GM21723 (cell line): Measurements from ENCODE around the gene PAX4.
"Not testable (repeated sequence)": the region's sequence is repeated elsewhere in the genome, so short reads cannot be mapped to it uniquely, and the experiment has no call there.

Experiments used
- ATAC-seq: cut with Tn5 transposase; IDR thresholded peaks from one replicate; pipeline ENCODE4 v1.9.1; 2021; ENCODE audit warnings: mild to moderate bottlenecking, moderate library complexity; ENCODE audit not compliant: unreplicated experiment

The PAX4 gene

DNA sequence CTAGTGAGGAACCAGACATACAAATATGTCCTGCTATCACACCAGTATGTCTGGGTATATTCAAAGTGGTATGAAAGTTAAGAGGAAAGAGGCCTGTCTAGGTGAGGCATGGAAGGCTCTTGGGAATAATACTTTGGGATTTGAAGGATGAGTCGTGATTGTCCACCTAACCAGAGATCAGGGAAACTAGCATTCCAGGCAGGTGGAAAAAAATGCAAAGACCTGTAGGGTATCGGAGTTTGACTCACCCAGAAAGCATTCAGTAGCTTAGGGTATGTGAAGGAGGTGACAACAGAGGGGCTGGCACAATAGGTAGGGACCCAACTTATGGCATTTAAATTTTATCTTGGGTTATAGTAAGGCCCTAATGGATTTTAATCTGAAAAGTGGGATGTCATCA is 31.6 kb downstream of the PAX4 start:
- no peak for ATAC-seq

DNA sequence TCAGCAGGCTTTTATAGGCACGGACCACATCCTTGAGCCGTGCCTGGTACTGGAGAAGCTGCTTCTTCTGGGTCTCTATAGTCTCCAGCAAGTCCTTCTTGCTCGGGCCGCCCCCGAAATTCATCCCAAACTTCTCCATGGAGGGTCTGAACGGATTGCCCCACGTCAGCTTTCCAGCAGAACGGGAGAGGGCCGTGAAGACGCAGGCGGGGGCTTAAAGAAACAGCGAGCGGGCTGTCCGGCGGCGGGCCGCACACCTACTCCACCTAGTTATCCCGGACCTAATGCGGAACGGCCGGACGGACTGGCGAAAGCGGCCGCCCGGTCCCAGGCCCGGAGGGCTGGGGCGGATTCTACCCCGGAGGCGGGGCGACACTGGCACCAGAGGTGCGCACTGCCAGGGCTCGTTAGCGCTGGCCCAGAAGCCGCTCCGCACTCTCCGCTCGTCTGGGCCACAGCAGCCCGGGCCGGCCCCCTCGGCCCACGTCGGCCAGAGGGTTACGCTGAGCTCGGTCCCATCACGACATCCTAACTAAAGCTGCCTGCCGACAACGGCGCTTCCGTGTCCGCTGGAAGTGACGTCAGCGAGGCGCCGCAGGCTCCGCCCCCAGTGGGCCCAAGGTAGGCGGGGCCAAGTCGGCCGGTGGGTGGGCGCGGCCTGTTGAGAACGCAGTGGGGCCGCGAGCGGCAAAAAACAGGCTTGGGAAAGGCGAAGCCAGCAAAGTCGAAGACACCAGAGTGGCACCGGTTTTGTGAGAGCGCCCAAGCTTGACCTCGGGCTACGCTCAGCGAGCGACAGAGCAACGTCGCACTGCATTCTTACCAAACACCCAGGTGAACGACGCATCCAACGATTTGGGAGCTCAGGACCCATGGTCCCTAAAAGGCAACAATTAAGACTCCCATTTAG is 32.6 kb downstream of the PAX4 start, which contains the start of gene GCC1:
Gene GCC1 (minus strand): TSS at position 553 of the 910 bp plus-strand sequence. CDS start 414 bp downstream, at position 139.
- peak; percentile 77 for ATAC-seq

DNA sequence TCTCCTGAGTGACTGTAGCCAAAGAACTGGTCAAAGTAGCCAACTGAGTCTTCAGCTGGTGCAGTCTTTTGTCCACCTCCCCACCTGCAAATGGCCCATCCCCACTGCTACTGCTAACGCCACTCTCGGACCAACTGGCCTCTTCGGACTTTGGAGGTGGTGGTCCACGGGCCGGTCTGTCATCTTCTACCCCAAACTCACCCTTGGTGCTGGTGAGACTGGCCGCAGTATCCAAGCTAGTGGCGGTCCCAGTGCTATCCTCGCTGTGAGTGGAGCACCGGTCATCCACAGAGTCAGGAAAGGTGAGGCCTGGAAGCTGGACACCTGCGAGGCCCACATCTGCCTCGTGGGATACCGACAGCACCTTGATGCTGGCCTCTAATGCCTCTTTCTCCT is 33.3 kb downstream of the PAX4 start:
- no peak for ATAC-seq

DNA sequence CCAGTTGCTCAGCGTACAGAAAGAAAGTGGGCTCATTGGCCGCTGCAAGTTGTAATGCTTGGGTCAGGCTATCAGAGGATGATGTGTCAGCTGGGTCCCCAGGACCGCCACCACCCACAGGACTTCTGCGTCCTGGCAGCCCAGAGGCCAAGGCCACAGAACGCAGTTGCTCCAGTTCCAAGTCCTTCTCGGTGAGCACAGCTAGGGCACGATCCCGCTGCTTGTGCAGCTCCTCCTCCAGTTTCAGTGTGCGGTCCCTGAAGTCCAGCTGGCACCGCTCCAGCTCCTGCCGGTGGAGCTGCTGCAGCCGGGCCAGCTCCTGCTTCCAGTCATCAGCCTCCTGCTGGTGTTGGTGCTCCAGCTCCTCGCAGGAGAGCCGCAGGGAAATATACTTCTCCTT is 35.6 kb downstream of the PAX4 start:
- no peak for ATAC-seq

DNA sequence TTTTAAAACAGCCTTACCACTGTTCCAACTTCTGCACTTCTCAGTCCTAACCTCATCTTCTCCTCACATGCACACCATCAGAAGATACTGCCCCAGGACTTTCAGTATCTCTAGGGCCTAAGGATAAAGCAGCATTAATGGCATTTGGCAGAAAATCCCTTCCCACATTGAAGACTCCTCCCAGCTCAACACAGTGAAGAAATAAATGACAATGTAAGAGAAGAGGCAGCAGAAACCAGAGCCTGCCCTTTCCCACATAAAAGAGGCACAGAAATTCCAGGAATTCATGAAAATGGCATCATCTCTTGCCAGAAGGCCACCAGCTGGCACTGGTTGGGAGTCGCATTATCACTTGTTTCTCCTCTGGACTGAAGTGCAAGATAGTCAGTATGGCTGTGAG is 36.2 kb downstream of the PAX4 start:
- no peak for ATAC-seq

DNA sequence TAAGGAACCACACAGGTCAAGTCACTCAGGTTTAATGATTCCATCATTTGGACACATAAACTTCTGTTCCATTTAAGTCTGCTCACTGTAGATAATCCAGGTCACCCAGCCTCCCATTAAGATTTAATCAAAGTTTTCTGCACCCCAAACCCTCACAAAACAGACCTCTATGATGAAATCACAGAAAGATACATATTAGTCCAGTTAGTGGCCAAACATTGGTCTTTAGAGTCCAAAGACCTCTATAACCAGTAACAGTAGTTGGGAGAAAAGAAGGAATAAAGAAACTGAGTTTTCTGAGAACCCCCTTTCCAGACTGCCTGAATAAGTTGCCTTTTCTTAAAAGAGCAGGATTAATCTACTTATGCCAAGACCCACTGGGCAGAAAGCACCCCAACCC is 37.3 kb downstream of the PAX4 start:
- ATAC-seq: no peak

DNA sequence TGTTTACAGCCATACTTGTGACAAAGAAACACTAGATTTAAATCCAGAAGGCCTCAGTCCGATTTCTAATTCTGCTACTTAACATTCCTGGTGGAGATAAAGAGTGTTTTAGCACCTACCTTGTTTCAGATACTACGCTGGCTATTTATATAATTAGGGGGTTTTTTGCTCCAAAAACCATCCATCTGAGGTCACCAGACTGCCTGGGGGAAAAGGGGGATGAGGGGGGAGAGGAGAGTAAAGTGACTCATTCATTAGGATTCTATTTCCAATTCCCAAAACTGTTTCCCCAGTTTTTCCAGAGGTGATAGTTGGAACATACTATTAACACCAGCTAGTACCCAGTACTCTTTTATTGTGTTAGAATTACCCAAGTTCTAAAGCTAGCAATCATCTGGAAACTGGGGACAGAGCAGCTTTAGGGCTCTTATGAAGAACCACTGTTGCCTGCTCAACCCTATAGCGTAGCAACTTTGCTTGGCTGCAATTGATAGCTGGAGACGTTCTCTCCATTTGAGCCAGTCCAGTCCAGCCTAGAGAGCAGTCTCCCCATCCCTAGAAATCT is 39.1 kb downstream of the PAX4 start:
- ATAC-seq: no peak

DNA sequence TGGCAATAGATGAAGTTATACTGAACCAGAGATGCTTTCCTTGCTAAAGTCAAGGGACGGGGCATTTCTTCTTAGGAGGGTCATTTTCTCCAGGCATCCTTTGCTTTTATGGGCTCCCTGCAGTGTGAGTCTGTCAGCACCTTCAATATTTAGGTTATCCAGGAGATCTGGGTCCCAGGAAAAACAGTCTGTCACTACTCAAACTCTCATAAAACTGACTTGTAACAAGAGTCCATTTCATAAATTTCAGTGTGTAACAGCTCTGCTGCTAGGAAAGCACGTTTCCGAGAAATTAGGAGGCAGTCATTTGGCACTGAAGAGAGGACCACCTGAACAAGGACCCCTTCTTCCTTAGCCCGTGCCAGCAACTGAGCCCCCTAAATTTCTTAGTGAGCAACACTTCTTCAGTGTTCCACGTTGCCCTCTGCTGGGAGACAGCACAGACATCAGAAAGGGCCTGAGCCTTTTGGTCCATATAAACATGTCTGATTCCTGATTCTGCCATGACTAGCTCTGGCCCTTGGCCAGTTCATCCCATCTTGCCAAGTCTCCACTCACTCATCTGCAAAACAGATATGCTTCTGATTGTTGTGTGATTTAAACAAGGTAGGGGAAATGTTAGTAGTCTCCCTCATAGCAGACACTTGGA is 39.8 kb downstream of the PAX4 start:
- no peak for ATAC-seq

DNA sequence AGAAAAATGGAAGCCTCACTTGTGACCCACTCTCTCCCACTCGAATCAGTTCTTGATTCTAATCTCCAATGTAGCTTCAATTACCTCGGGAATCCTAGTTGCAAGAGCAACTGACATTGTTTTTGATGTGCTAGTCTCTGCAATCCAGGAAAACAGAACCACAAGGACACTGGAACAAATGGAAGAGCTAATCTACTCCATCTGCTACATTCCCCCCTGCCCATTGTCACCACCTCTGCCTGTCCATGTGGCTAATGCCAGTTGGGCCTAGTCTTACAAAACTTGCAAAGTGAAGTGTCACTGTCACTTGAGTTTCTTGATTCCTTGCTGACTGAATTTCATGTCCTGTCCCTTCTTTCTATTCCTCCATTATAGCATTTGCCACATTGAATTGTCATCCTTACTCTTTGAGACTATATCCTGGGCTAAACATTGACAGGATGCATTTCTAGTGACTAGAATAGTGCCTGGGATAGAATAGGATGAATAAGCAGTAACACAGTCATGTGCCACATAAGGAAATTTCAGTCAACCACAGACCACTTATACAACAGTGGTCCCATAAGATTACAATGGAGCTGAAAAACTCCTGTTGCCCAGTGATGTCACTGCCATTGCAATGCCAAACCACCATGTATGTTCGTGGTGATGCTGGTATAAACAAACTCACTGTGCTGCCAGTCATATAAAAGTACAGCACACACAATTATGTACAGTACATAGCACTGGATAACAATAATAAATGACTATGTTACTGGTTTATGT is 46.0 kb downstream of the PAX4 start:
- ATAC-seq: no peak

DNA sequence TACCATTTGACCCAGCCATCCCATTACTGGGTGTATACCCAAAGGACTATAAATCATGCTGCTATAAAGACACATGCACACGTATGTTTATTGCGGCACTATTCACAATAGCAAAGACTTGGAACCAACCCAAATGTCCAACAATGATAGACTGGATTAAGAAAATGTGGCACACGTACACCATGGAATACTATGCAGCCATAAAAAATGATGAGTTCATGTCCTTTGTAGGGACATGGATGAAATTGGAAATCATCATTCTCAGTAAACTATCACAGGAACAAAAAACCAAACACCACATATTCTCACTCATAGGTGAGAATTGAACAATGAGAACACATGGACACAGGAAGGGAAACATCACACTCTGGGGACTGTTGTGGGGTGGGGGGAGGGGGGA is 49.9 kb downstream of the PAX4 start:
- not testable (repeated sequence) for ATAC-seq

DNA sequence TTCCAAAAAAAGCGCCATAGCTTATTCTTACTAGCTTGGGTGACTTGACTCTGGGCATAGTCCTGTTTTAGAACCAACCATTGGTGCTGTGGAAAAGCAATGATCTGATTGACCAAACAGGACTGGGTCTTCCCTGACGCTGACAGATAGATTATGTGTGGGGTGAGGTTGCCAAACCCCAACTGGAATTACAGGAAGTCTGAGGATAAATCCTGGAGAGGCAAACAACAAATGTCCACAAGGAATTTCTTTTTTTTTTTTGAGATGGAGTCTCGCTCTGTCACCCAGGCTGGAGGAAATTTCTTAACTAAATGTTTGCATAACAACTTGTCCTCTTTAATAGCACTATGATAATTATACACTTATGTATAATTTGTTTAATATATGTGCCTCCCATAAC is 51.7 kb downstream of the PAX4 start:
- no peak for ATAC-seq
